ENCODE data around the gene PM20D2. TPM values are rescaled to one million over a fixed set of nuclear protein-coding genes. Genes with fewer than 3 reads are reported as not detected.

The PM20D2 gene
- total and polyA plus RNA-seq, 2 of the 8 experiments (the other 6 are each of a cell fraction or from before 2014, with no cell fraction given): 2.7 to 7.6 TPM

GRCh38 chr6:89180112-89180511, 34.3 kb downstream of the PM20D2 start:
- no peak overlapping the region for H2BK12ac ChIP-seq (ENCODE audit: low read depth, low read length)
- H3K9me3 ChIP-seq (ENCODE audit: insufficient read depth in 2 of 2, low read depth in 1 of 2, low read length in 1 of 2): no peaks in the 10 kb centered on the region
- H3K56ac ChIP-seq (replicated peaks; ENCODE audit: insufficient read length, low read depth, low read length): no peak overlapping the region
- H4K8ac ChIP-seq (ENCODE audit: extremely low read depth, insufficient read depth, low read length): no peak overlapping the region
- no peak overlapping the region for H2BK5ac ChIP-seq (ENCODE audit: low read depth, low read length)
- TF ChIP-seq CBX8 (IDR thresholded peaks at IDR 0.05; ENCODE audit: borderline replicate concordance, low read depth, low read length) (no peak), SAP30 (IDR thresholded peaks at IDR 0.05; ENCODE audit: insufficient read depth, insufficient replicate concordance, low read length) (no peak), RFX5 (IDR thresholded peaks at IDR 0.05; ENCODE audit: borderline replicate concordance, low read depth, low read length) (no peak), EGR1 (IDR thresholded peaks at IDR 0.05; ENCODE audit: borderline replicate concordance, low read depth, low read length) (no peak), TCF12 (IDR thresholded peaks at IDR 0.05; ENCODE audit: low read depth, low read length) (no peak), RNF2 (IDR thresholded peaks at IDR 0.05; ENCODE audit: borderline replicate concordance, low read depth, low read length, missing control alignments, poor library complexity, severe bottlenecking) (no peak), HDAC6 (IDR thresholded peaks at IDR 0.05; ENCODE audit: low read depth, low read length) (no peak), SRF (IDR thresholded peaks at IDR 0.05; ENCODE audit: low read depth, low read length) (no peak), YY1 (IDR thresholded peaks at IDR 0.05; ENCODE audit: low read depth, low read length) (no peak)
- TF ChIP-seq, protein P1, sequence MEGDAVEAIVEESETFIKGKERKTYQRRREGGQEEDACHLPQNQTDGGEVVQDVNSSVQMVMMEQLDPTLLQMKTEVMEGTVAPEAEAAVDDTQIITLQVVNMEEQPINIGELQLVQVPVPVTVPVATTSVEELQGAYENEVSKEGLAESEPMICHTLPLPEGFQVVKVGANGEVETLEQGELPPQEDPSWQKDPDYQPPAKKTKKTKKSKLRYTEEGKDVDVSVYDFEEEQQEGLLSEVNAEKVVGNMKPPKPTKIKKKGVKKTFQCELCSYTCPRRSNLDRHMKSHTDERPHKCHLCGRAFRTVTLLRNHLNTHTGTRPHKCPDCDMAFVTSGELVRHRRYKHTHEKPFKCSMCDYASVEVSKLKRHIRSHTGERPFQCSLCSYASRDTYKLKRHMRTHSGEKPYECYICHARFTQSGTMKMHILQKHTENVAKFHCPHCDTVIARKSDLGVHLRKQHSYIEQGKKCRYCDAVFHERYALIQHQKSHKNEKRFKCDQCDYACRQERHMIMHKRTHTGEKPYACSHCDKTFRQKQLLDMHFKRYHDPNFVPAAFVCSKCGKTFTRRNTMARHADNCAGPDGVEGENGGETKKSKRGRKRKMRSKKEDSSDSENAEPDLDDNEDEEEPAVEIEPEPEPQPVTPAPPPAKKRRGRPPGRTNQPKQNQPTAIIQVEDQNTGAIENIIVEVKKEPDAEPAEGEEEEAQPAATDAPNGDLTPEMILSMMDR (IDR thresholded peaks at IDR 0.05; ENCODE audit: control extremely low read depth in 1 of 3, insufficient read depth in 1 of 3, low read depth in 1 of 3, low read length in 3 of 3): no peak
- no peak overlapping the region for H2AFZ ChIP-seq (ENCODE audit: low read length)
- no peak overlapping the region for H3K27ac ChIP-seq (ENCODE audit: low read depth, low read length)
- no peak overlapping the region for H3K4me3 ChIP-seq (ENCODE audit: extremely low read depth in 1 of 4, insufficient read depth in 2 of 4, low read depth in 3 of 4, low read length in 4 of 4)
- no peak overlapping the region for H4K91ac ChIP-seq (replicated peaks; ENCODE audit: insufficient read length, low read length)
- H2BK20ac ChIP-seq (ENCODE audit: low read length): no peak overlapping the region
- H4K5ac ChIP-seq (ENCODE audit: insufficient read length, low read depth, low read length): no peak overlapping the region
- DNase-seq (ENCODE audit: low read depth in 1 of 2, low spot score in 2 of 2) (no peak), FAIRE-seq (no peak)
- no peak overlapping the region for H3K18ac ChIP-seq (ENCODE audit: extremely low read depth, low read length)
- no peak overlapping the region for H3K4ac ChIP-seq (replicated peaks; ENCODE audit: insufficient read length, low read depth, low read length)
- H3K79me2 ChIP-seq (ENCODE audit: control insufficient read depth in 1 of 2, insufficient read depth in 2 of 2, low read length in 2 of 2): no peaks in the 10 kb centered on the region
- no peaks in the 10 kb centered on the region for H3K27me3 ChIP-seq (replicated peaks in 1 of 4; ENCODE audit: control insufficient read depth in 3 of 4, extremely low read depth in 1 of 4, insufficient read depth in 3 of 4, low read length in 3 of 4)
- no peaks in the 10 kb centered on the region for H3K36me3 ChIP-seq (ENCODE audit: control insufficient read depth in 2 of 4, insufficient read depth in 4 of 4, low read length in 3 of 4)
- H3K23ac ChIP-seq (ENCODE audit: insufficient read length): no peak overlapping the region
- no peaks in the 10 kb centered on the region for H3K23me2 ChIP-seq (ENCODE audit: low read depth, low read length)
- H2BK15ac ChIP-seq (ENCODE audit: low read length): no peak overlapping the region
- no peak overlapping the region for H3K9ac ChIP-seq (replicated peaks in 1 of 4; ENCODE audit: extremely low read depth in 1 of 4, low read depth in 3 of 4, low read length in 3 of 4)
- H3K4me1 ChIP-seq (replicated peaks in 1 of 4; ENCODE audit: control insufficient read depth in 3 of 4, insufficient read depth in 4 of 4, low read length in 3 of 4): no peaks in the 10 kb centered on the region
- H2BK120ac ChIP-seq (replicated peaks; ENCODE audit: low read depth, low read length): no peak overlapping the region
- CTCF ChIA-PET (ENCODE audit: partially characterized antibody): interaction anchor here (1.1 to 1.9 kb wide), 5 partner anchors 9 to 197 kb away, joined by 4 to 6 read pairs (median 4); no protein-coding TSS in a partner anchor
- no peak overlapping the region for H2AK5ac ChIP-seq (ENCODE audit: low read depth, low read length)
- no peak overlapping the region for H3K4me2 ChIP-seq (ENCODE audit: insufficient read depth in 1 of 2, low read depth in 2 of 2, low read length in 2 of 2)
- POLR2A ChIA-PET (ENCODE audit: partially characterized antibody): interaction anchor here (0.6 to 0.8 kb wide), 2 partner anchors 10 to 452 kb away, joined by 3 read pairs; no protein-coding TSS in a partner anchor
- H3K14ac ChIP-seq (ENCODE audit: insufficient read length): no peak overlapping the region
- 94% methylated on average over 12 of the region's 13 CpGs; no CpG with 5 or more reads in 1 of the 2 experiments for WGBS, 2 experiments (ENCODE audit: extremely low coverage in 1 of 2, insufficient coverage in 1 of 2, insufficient read length in 1 of 2, insufficient replicate concordance in 2 of 2, low coverage in 1 of 2, low lambda C conversion rate in 2 of 2, missing lambda C conversion rate in 1 of 2)
- no peaks in the 10 kb centered on the region for H4K20me1 ChIP-seq (replicated peaks in 1 of 2; ENCODE audit: control insufficient read depth in 1 of 2, insufficient read depth in 2 of 2, low read length in 2 of 2)
- no peaks in the 10 kb centered on the region for H3K79me1 ChIP-seq (ENCODE audit: low read depth, low read length)

Data from H1 (cell line).